Left ventricle myocardium inferior (tissue), 1 donor: ENCODE measurements around the gene P2RY6. TPM values are rescaled to one million over a fixed set of nuclear protein-coding genes. Genes with fewer than 3 reads are reported as not detected.

Experiments used
- DNase-seq: peaks from one replicate; pipeline ENCODE4 v3.0.0-alpha.2; 2020
- H3K27ac ChIP-seq: fragments of 200-600 bp; replicated peaks from 2 replicates; pipeline ENCODE4 v1.8.0; 2021
- H3K27me3 ChIP-seq: fragments of 200-600 bp; 2 replicates; pipeline ENCODE4 v1.8.0; 2021; ENCODE audit warnings: low read depth
- H3K36me3 ChIP-seq: fragments of 200-600 bp; 2 replicates; pipeline ENCODE4 v1.8.0; 2021
- H3K4me1 ChIP-seq: fragments of 200-600 bp; 2 replicates; pipeline ENCODE4 v1.8.0; 2021
- H3K4me3 ChIP-seq: fragments of 200-600 bp; 2 replicates; pipeline ENCODE4 v1.8.0; 2021; ENCODE audit warnings: mild to moderate bottlenecking, moderate library complexity
- H3K9me3 ChIP-seq: fragments of 200-600 bp; replicated peaks from 2 replicates; pipeline ENCODE4 v1.8.0; 2021
- CTCF ChIP-seq: fragments of 200-600 bp; IDR thresholded peaks from 2 replicates; pipeline ENCODE4 v1.8.0; 2021; ENCODE audit warnings: antibody characterized with exemption, mild to moderate bottlenecking, borderline replicate concordance
- intact Hi-C: fragments of 100-400 bp; cut with micrococcal nuclease; formaldehyde crosslinking; loops from one replicate; pipeline ENCODE4 v1.11.0; 2022
- total RNA-seq: library from RNA; stranded (reverse); fragmentation: NEBNext Ultra II Directional; extraction: Animal tissue kit (Norgen Biotek cat#: 25700); gene quantifications from one replicate; pipeline ENCODE4 v1.2.1, GENCODE V29; 2021
- donor health status: DM: no; HTN: yes; CAD: no; lungs with severe emphysema.

P2RY6 gene
- total RNA-seq, 1 donor from 2014 or later = 2.2 TPM

GRCh38 chr11:73331138-73331916, 59.2 kb downstream of the P2RY6 start:
- H3K9me3 ChIP-seq = no peaks in the 10 kb centered on the region
- intact Hi-C loops = no loop called here
- H3K27me3 ChIP-seq = no peaks in the 10 kb centered on the region
- H3K27ac ChIP-seq = peak overlapping the region; percentile 76
- H3K4me1 ChIP-seq = peaks cover 94% of the 10 kb centered on the region
- no peaks in the 10 kb centered on the region for H3K36me3 ChIP-seq
- peak; percentile 43 for DNase-seq
- no peak for TF ChIP-seq CTCF
- H3K4me3 ChIP-seq = peak overlapping the region; percentile 0

- no peak for DNase-seq
- Histone ChIP-seq H3K27me3 (no peaks in the 10 kb centered on the region), H3K4me1 (peaks cover 84% of the 10 kb centered on the region), H3K9me3 (no peaks in the 10 kb centered on the region), H3K36me3 (no peaks in the 10 kb centered on the region), H3K4me3 (no peak overlapping the region), H3K27ac (peak overlapping the region; percentile 83)
- intact Hi-C loops = no loop called here
- no peak for TF ChIP-seq CTCF
Measured at GRCh38 chr11:73333173-73333572, 61.0 kb downstream of the P2RY6 start.

GRCh38 chr11:73333640-73334383, 61.7 kb downstream of the P2RY6 start:
- peak overlapping the region; percentile 83 for H3K27ac ChIP-seq
- no peaks in the 10 kb centered on the region for H3K36me3 ChIP-seq
- no peak for DNase-seq
- H3K27me3 ChIP-seq = no peaks in the 10 kb centered on the region
- intact Hi-C loops = loop anchor here (2.0 kb wide), 1 partner anchor 27 kb away; no protein-coding TSS in a partner anchor
- no peak for TF ChIP-seq CTCF
- H3K9me3 ChIP-seq = no peaks in the 10 kb centered on the region
- H3K4me1 ChIP-seq = peaks cover 84% of the 10 kb centered on the region
- H3K4me3 ChIP-seq = peak overlapping the region; percentile 20

GRCh38 chr11:73334384-73335203, 62.5 kb downstream of the P2RY6 start:
- intact Hi-C loops = loop anchor here (2.0 kb wide), 1 partner anchor 28 kb away; no protein-coding TSS in a partner anchor
- peak; percentile 87 for DNase-seq
- Histone ChIP-seq H3K4me1 (peaks cover 81% of the 10 kb centered on the region), H3K27me3 (no peaks in the 10 kb centered on the region), H3K36me3 (no peaks in the 10 kb centered on the region), H3K4me3 (peak overlapping the region; percentile 20), H3K9me3 (no peaks in the 10 kb centered on the region), H3K27ac (peak overlapping the region; percentile 83)
- TF ChIP-seq CTCF = no peak
